Measurements from ENCODE around the gene MYBL2.
"Not testable (repeated sequence)": the region's sequence is repeated elsewhere in the genome, so short reads cannot be mapped to it uniquely, and the experiment has no call there.

Gene MYBL2

GRCh38 chr20:43666376-43667328 is at the start of gene MYBL2:
TSS of gene MYBL2 (plus strand) at chr20:43667114. CDS start at chr20:43667284, 170 bp downstream.
- peak; percentile 89 for DNase-seq

- DNase-seq = peak; percentile 7
Measured at GRCh38 chr20:43631598-43631997, 35.3 kb upstream of the MYBL2 start.

DNA sequence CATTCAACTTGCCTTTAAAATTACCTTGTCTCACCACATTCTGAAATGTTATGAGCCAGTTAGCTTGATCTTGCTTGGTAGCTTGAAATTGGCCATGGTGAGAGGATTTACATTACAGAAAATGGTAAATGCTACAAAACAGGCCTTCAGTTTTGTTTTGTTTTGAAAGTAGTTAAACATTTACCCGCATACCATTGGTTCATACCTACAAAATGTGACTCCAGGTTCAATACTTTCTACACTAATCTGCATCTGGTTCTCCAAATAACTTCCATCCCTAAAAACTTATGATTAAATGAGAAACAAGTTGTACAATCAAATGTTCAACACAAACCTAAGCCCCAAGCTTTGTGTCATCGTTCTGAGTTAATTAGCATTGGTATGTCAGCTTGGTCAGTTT is 30.5 kb upstream of the MYBL2 start:
- DNase-seq = no peak

GRCh38 chr20:43642548-43642947 is 24.4 kb upstream of the MYBL2 start:
- DNase-seq = no peak

DNA sequence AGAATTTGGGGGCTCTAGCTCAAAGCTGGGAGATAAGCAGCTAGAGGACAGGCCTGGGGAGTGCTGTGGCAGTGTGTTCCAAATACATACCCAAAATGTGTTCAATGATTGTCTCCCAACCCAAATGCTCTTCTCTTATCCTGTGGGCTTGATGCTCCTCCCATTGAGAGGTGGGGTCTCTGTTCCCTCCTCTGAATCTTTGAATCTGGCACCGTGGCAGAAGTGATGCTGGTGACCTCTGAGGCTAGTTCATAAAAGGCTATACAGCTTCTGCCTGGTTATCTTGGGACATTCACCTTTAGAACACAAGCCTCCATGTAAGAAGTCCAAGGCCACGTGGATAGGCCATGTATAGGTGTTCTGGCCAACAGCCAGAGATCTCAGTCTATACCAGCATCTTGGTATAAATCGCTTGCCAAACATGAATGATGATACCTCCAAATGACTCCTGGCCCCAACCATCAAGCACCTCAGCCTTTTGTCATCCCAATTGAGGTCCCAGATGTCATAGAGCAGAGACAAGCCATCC is 15.9 kb upstream of the MYBL2 start:
- DNase-seq = no peak

DNA sequence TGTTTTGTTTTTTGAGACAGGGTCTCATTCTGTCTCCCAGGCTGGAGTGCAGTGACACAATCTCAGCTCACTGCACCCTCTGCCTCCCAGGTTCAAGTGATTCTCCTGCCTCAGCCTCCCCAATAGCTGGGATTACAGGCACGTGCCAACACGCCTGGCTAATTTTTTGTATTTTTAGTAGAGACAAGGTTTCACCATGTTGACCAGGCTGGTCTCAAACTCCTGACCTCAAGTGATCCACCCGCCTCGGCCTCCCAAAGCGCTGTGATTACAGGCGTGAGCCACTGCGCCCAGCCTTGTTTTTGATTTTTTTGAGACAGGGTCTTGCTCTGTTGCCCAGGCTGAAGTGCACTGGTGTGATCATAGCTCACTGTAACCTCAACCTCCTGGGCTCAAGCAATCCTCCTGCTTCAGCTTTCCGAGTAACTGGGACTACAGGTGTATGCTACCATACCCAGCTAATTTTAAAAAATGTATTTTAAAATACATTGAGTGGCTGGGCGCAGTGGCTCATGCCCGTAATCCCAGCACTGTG is 15.2 kb upstream of the MYBL2 start:
- not testable (repeated sequence) for DNase-seq

DNA sequence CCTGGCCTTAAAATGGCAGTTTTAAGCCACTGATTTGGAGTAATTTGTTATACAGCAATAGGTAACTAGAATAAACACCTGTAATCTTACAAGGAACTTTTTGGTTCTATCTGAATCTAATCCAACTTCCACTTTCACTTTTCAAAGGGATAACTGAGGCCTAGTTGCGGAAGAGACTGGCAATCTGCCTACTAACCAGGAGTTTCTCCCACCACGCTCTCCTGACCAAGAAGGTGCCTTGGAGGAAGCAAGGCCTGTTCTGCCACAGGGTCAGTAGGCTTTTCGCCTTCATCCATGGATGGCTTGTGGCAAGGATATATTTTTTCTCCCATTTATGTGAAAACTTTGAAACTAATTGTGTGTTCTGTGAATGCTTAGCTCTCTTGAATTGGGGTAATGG is 12.9 kb upstream of the MYBL2 start:
- DNase-seq = no peak

DNA sequence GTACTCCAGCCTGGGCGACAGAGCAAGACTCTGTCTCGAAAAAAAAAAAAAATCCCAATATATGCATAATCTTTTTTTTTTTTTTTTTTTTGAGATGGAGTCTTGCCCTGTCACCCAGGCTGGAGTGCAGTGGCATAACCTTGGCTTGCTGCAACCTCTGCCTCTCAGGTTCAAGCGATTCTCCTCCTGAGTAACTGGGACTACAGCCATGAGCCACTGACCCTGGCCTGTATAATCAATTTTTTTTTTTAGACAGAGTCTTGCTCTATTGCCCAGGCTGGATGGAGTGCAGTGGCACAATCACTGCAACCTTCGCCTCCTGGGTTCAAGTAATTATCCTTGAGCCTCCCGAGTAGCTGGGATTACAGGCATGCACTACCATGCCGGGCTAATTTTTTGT is 11.7 kb upstream of the MYBL2 start:
- DNase-seq = not testable (repeated sequence)

GRCh38 chr20:43655937-43656336 is 11.0 kb upstream of the MYBL2 start:
- no peak for DNase-seq

- DNase-seq = peak; percentile 63
Measured at GRCh38 chr20:43658069-43658722, 8.7 kb upstream of the MYBL2 start.

- DNase-seq = no peak
Measured at GRCh38 chr20:43658723-43659419, 8.0 kb upstream of the MYBL2 start.

DNA sequence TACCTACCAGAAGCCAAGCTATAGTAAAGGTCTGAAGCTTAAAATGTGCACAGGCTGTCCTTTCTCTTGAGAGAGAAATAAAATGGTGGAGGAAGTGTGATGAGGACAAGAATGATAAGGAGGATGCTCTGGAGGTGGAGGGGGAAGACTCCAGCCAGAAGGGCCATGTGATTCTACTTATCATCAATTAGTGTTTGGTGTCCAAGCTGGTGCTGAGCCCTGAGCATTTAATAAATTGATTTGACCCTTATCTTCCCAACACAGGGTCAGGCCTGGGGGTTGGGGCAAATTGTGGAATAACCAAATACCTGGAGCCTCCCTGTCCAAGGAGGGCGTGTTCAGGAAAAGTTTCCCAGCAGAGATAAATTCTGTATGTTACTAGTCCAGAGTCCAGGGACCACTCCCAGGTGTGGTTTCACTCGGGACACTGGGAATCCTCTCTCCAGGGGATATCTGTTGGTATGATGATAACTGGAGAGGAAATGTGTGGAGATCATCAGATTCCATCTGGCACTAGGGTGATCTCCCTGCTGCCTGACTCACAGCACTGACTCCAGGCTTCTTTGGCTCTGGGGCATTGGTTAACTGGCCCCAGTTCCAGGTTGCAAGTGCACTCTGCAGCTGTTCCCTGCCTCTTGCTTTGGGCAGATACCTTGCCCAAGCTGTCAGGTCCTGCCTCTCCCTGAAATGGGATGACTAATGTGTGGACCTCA is 3.8 kb upstream of the MYBL2 start:
- DNase-seq = no peak

GRCh38 chr20:43665466-43666176 is 1.3 kb upstream of the MYBL2 start:
- no peak for DNase-seq

DNA sequence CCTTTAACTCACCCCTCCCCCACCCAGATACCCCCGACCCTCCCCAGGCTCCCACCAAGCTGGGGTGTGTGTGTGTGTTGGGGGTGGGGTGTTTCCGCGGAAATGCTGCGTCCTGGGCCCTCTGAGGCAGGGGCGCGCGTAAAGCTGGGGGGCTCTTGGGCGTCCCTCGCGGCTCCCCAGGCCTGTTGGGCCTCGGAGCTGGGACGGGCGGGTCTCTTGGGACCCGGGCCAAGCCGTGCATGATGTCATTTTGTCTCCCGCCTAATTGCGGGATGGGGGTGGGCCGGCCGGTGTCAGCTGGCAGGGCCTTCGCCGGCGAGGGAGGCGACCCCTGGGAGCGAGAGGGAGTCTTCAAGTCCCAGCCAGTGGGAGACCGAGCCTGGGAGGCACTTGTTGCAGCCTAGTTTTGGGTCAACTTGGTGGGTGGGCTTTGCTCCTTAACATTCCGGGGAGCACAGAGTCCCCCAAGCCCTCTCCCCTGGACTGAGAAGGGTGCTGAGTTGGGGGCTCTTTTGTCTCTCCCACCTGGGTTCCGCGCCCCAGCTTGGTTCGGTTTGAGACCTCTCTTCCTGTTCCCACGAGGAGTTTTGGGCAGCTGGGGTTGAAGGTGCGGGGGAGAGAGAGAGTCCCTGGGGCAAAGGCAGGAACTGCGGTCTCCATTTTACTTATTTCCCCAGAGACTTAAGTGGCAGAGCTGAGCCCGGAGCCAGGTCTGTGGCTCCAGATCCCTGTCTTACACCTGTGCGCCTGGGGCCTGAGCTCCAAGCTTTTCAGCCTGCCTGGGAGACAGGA is 623 bp downstream of the MYBL2 start:
- peak; percentile 59 for DNase-seq

- no peak for DNase-seq
Measured at GRCh38 chr20:43669332-43669731, 2.4 kb downstream of the MYBL2 start.

GRCh38 chr20:43670423-43670822 is 3.5 kb downstream of the MYBL2 start:
- no peak for DNase-seq

DNA sequence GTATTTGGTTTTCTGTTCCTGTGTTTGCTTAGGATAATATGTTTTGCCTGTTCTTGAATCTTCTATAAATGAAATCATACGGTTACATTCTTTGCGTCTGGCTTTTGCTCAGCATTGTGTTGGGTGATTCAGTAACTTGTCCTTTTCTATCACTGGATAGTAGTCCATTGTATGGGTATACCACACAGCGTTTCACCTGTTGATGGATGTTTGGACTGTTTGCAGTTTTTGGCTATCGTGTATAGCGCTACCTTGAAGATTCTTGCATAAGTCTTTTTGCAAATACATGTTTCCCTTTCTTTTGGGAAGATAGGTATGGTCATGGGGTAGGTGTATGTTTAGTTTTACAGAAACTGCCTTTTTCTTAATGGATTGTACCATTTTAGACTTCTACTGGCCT is 9.5 kb downstream of the MYBL2 start:
- no peak for DNase-seq

DNA sequence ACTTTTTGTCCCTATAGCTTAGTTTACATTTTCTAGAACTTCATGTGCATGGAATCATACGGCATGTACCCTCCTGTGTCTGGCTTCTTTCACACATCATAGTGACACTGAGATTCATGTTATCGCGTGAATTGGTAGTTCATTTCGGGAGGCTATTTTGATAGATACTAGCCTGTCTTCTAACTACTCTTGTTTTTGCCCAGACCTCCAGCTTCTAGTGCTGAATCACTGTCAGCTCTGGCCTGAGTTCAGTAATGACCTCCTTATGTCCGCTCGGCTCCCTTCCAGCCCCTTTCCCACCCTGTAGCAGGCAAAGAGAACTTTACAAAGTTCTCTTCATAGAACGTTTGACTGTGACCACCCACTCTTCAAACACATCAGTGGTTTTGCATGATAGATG is 14.1 kb downstream of the MYBL2 start:
- DNase-seq = no peak

GRCh38 chr20:43681468-43681942 is 14.6 kb downstream of the MYBL2 start:
- no peak for DNase-seq

GRCh38 chr20:43681991-43682410 is 15.1 kb downstream of the MYBL2 start:
- DNase-seq = no peak

DNA sequence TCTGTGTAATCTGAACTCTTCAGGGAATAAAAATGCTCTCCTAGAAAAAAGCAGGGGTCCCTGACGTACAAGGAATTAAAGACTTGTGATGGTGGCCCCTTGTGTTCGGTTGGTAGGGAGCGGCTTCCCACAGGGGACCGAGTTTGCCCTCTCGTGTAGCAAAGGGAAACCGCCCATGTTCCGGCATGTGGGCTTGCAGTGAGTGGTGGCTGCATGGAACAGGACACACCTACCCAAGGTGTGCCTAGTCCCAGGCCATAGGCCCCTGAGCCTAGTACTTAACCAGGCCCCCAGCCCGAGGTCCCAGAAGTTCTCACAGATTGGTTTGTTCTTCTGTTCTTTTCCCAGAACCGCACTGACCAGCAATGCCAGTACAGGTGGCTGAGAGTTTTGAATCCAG is 15.5 kb downstream of the MYBL2 start:
- no peak for DNase-seq

All from activated CD8-positive, alpha-beta memory T cell treated with anti-CD3 and anti-CD28 coated beads, Interleukin-2, amount 50 U/mL, for 48 hours (primary cell).